HK-2 (cell line): ENCODE measurements around the gene KCNK4.
"Not testable (repeated sequence)": the region's sequence is repeated elsewhere in the genome, so short reads cannot be mapped to it uniquely, and the experiment has no call there.

Experiments used
- DNase-seq: peaks from one replicate; pipeline ENCODE4 v3.0.0-alpha.2; 2018; ENCODE audit not compliant: unreplicated experiment

The KCNK4 gene

GRCh38 chr11:64306876-64307622, 15.9 kb downstream of the KCNK4 start:
- DNase-seq, result no peak

- DNase-seq, result not testable (repeated sequence)
Measured at GRCh38 chr11:64307795-64308194, 16.7 kb downstream of the KCNK4 start.

- no peak for DNase-seq
Measured at GRCh38 chr11:64312947-64313346, 21.8 kb downstream of the KCNK4 start.

- DNase-seq, result no peak
Measured at GRCh38 chr11:64313491-64314145, 22.5 kb downstream of the KCNK4 start.

GRCh38 chr11:64314146-64314804, 23.2 kb downstream of the KCNK4 start:
- no peak for DNase-seq

GRCh38 chr11:64314805-64315561, 23.9 kb downstream of the KCNK4 start:
- no peak for DNase-seq

GRCh38 chr11:64315667-64316526, 24.8 kb downstream of the KCNK4 start:
- not testable (repeated sequence) for DNase-seq

- peak; percentile 56 for DNase-seq
Measured at GRCh38 chr11:64316672-64317324, 25.7 kb downstream of the KCNK4 start.

GRCh38 chr11:64317325-64317960, 26.3 kb downstream of the KCNK4 start, which contains the start of gene TRMT112:
Gene TRMT112, minus strand, starts transcription at chr11:64317559. Its CDS starts 33 bp downstream, at chr11:64317526.
- peak; percentile 89 for DNase-seq

GRCh38 chr11:64317961-64318765, 27.1 kb downstream of the KCNK4 start, which contains the start of gene PRDX5:
Gene PRDX5, plus strand, starts transcription at chr11:64318121. Its CDS starts 95 bp downstream, at chr11:64318216.
- peak; percentile 92 for DNase-seq

- DNase-seq, result no peak
Measured at GRCh38 chr11:64318766-64319761, 28.0 kb downstream of the KCNK4 start.

GRCh38 chr11:64320556-64320955, 29.5 kb downstream of the KCNK4 start:
- DNase-seq, result no peak

GRCh38 chr11:64321026-64321425, 29.9 kb downstream of the KCNK4 start:
- DNase-seq, result no peak

- DNase-seq, result no peak
Measured at GRCh38 chr11:64321533-64321932, 30.4 kb downstream of the KCNK4 start.

GRCh38 chr11:64322925-64323260, 31.8 kb downstream of the KCNK4 start:
- DNase-seq, result no peak

- no peak for DNase-seq
Measured at GRCh38 chr11:64323373-64323772, 32.3 kb downstream of the KCNK4 start.

- not testable (repeated sequence) for DNase-seq
Measured at GRCh38 chr11:64323984-64324383, 32.9 kb downstream of the KCNK4 start.
